ENCODE data around the gene LRRC28.

Gene LRRC28

GRCh38 chr15:99436542-99437314 lies 185.4 kb downstream of the LRRC28 start:
- Histone ChIP-seq H3K27ac (ENCODE audit: extremely low read depth, low read depth, low read length) (no peak overlapping the region), H3K36me3 (ENCODE audit: control insufficient read depth in 2 of 2, insufficient read depth in 1 of 2, low read length in 2 of 2) (no peaks in the 10 kb centered on the region), H3K9me3 (ENCODE audit: control insufficient read depth, insufficient read depth, low read depth, low read length) (no peaks in the 10 kb centered on the region), H3K4me1 (ENCODE audit: control insufficient read depth, insufficient read depth, low read length) (no peaks in the 10 kb centered on the region), H3K4me3 (ENCODE audit: low read depth, low read length) (no peak overlapping the region)
- TF ChIP-seq, protein P1, sequence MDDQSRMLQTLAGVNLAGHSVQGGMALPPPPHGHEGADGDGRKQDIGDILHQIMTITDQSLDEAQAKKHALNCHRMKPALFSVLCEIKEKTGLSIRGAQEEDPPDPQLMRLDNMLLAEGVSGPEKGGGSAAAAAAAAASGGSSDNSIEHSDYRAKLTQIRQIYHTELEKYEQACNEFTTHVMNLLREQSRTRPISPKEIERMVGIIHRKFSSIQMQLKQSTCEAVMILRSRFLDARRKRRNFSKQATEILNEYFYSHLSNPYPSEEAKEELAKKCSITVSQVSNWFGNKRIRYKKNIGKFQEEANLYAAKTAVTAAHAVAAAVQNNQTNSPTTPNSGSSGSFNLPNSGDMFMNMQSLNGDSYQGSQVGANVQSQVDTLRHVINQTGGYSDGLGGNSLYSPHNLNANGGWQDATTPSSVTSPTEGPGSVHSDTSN (CRISPR knock-in tag; IDR thresholded peaks at IDR 0.05): no peak
- no peak for TF ChIP-seq ZNF837 (tag by site-specific recombination; IDR thresholded peaks at IDR 0.05)
- TF ChIP-seq ZNF341 (tag by site-specific recombination; IDR thresholded peaks at IDR 0.05; ENCODE audit: low read depth): no peak
- ChIA-PET POLR2A (no interaction called here), CTCF (no interaction called here)

DNA sequence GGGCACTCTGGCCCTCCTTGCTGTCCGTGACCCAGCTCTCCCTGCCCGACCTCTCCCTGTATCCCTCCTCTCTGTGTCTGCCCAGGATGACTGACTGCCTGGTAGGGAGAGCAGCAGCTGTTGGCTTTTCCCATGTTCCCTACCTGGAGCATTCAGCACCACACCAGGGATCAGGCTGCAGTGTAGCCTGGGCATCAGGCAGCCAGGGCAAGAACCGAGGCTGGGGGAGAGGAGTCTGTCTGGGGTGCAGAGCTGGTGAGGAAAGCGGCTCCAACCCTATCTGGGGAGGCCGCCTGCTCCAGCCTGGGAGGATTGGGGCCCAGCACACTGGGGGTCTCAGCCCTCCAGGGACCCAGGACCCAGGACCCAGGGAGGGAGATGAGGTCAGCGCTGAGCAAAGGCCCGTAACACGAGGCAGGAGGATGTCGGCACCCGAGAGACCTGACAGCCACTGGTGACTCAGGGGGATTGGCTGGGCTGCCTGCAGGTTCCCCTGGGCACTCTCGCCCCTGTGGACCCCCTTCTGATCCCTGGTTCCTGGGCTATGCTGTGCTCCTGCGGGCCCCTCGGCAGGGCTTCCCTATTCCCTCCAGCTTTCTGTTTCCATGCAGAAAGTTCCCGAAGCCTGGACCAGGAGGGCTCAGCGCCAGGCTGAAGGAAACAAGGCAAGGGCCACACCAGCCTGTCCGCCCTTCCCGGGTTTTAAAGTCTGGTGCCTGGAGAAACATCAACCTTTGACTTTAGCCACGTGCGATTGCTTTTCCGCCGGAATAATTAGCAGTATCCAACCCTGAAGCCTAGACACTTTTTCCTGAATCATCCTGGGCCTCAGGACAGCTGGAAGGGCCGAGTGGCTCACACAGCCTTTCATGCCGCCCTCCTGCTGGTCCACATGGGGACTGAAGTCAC lies 186.3 kb downstream of the LRRC28 start:
- Histone ChIP-seq H3K4me3 (ENCODE audit: low read depth, low read length) (no peak overlapping the region), H3K27ac (ENCODE audit: extremely low read depth, low read depth, low read length) (no peak overlapping the region), H3K4me1 (ENCODE audit: control insufficient read depth, insufficient read depth, low read length) (no peaks in the 10 kb centered on the region), H3K36me3 (ENCODE audit: control insufficient read depth in 2 of 2, insufficient read depth in 1 of 2, low read length in 2 of 2) (no peaks in the 10 kb centered on the region), H3K9me3 (ENCODE audit: control insufficient read depth, insufficient read depth, low read depth, low read length) (no peaks in the 10 kb centered on the region)
- ChIA-PET CTCF (no interaction called here), POLR2A (no interaction called here)
- peak; percentile 28; the same call in 1 of the 2 replicates for TF ChIP-seq GLIS1 (tag by site-specific recombination; IDR thresholded peaks at IDR 0.05)
- no peak for TF ChIP-seq ZBTB7A (tag by site-specific recombination; IDR thresholded peaks at IDR 0.05; ENCODE audit: low read depth)
- TF ChIP-seq ZNF292 (tag by site-specific recombination; IDR thresholded peaks at IDR 0.05; ENCODE audit: borderline replicate concordance, low read depth): no peak
- TF ChIP-seq ZNF549 (tag by site-specific recombination; IDR thresholded peaks at IDR 0.05): no peak
- peak; percentile 76; the same call in 1 of the 2 replicates for TF ChIP-seq ZIC2 (tag by site-specific recombination; IDR thresholded peaks at IDR 0.05)
- no peak for TF ChIP-seq ZBTB1 (tag by site-specific recombination; IDR thresholded peaks at IDR 0.05)
- no peak for TF ChIP-seq ZNF19 (tag by site-specific recombination; IDR thresholded peaks at IDR 0.05; ENCODE audit: low read depth)
- TF ChIP-seq ZNF416 (tag by site-specific recombination; IDR thresholded peaks at IDR 0.05): no peak
- TF ChIP-seq GLI2 (tag by site-specific recombination; IDR thresholded peaks at IDR 0.05; ENCODE audit: borderline replicate concordance, low read depth): no peak
- TF ChIP-seq OVOL3 (tag by site-specific recombination; IDR thresholded peaks at IDR 0.05): no peak
- TF ChIP-seq ZNF571 (tag by site-specific recombination; IDR thresholded peaks at IDR 0.05): no peak
- no peak for TF ChIP-seq SCRT1 (tag by site-specific recombination; IDR thresholded peaks at IDR 0.05; ENCODE audit: borderline replicate concordance)
- no peak for TF ChIP-seq BCL11A (tag by site-specific recombination; IDR thresholded peaks at IDR 0.05; ENCODE audit: low read depth)

- no peaks in the 10 kb centered on the region for H3K9me3 ChIP-seq (ENCODE audit: control insufficient read depth, insufficient read depth, low read depth, low read length)
- TF ChIP-seq ZNF530 (tag by site-specific recombination; IDR thresholded peaks at IDR 0.05; ENCODE audit: low read depth) (no peak), ZNF549 (tag by site-specific recombination; IDR thresholded peaks at IDR 0.05) (no peak), ZNF777 (tag by site-specific recombination; IDR thresholded peaks at IDR 0.05; ENCODE audit: borderline replicate concordance) (no peak), ZNF791 (tag by site-specific recombination; IDR thresholded peaks at IDR 0.05) (no peak), ZNF157 (tag by site-specific recombination; IDR thresholded peaks at IDR 0.05) (no peak), ZNF175 (tag by site-specific recombination; IDR thresholded peaks at IDR 0.05) (no peak)
- H3K4me1 ChIP-seq (ENCODE audit: control insufficient read depth, insufficient read depth, low read length): no peaks in the 10 kb centered on the region
- no peak overlapping the region for H3K4me3 ChIP-seq (ENCODE audit: low read depth, low read length)
- CTCF ChIA-PET: no interaction called here
- no peaks in the 10 kb centered on the region for H3K36me3 ChIP-seq (ENCODE audit: control insufficient read depth in 2 of 2, insufficient read depth in 1 of 2, low read length in 2 of 2)
- no peak overlapping the region for H3K27ac ChIP-seq (ENCODE audit: extremely low read depth, low read depth, low read length)
- POLR2A ChIA-PET: no interaction called here
Observed at GRCh38 chr15:99438224-99438585, 186.9 kb downstream of the LRRC28 start.
